Medulla oblongata (tissue), 1 donor: Measurements from ENCODE around the gene CNOT4.

Source experiments
- DNase-seq: peaks from one replicate; pipeline ENCODE4 v3.0.0-alpha.2; 2015; ENCODE audit errors: extremely low spot score

CNOT4 gene

GRCh38 chr7:135509839-135510591, at the start of gene CNOT4:
Gene CNOT4, minus strand, starts transcription at chr7:135510102. Its CDS starts 71,771 bp downstream, at chr7:135438331.
- DNase-seq: peak; percentile 98

- no peak for DNase-seq
Measured at GRCh38 chr7:135558881-135559280, 49.0 kb upstream of the CNOT4 start.

DNA sequence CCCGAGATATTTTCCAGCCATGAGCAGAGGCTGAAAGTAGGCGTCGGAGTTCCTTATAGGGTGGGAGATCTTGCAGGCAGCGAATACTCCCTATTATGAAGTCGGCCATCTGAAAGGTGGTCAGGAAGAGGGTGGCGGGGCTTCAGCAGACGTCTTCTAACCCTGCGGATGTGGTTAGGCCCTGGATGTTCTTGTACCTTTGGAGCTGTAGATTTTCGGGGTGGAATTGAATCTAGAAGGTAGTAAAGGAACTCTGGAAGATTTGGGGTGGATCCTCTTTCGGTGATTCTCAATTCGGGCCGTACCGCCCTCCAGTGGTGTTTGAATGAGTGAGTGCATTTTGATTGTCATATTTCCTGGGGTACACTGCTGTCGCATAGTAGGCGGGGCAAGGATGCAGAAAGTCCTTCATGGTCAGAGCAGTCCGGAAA, 48.5 kb upstream of the CNOT4 start:
- DNase-seq: peak; percentile 85

DNA sequence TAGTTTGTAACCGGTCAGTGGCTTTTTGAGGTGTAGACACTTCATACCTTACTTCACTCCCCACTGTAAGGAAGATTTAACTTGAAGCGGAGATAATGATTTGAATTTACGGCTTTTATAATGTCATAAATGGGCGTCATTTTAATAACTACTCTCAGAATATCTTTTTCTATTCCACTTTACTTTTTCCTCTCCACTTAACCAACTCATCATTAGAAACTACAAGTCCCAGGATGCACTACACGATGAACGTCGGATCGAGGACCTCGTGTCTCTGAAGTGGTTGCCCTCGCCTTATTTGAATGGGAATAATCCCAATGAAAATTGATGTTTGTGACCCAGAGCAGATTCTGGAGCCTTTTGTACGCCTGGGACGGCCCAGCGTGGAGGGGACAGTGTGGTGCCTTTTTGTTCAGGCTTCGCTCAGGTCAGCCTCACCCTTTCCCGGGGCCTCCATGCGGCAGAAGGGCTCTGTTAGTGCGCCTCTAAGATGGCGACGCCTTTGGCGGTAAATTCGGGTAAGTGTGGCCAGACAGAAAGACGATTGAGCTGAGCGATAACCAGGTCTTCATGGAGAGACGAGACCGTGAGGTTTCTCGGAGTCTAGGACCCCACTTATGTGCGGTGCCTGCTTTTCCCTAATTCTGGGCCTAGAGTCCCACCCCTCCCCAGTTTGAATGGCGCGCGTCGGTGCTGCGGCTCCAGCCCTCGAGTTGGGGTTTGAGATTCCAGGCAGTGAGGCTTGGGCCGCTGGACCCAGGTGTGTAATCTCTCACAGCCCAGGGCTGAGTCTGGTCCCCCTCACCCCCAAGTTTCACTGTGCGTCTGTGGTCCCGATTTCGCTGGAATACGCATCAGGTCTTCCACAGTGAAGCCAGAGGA, 47.8 kb upstream of the CNOT4 start, which contains the start of gene NUP205:
Gene NUP205, plus strand, starts transcription at position 463 of the 882 bp plus-strand sequence. Its CDS starts 28 bp downstream, at position 491.
- DNase-seq: peak; percentile 90

- no peak for DNase-seq
Measured at GRCh38 chr7:135553346-135553745, 43.4 kb upstream of the CNOT4 start.

- DNase-seq: no peak
Measured at GRCh38 chr7:135552148-135552547, 42.2 kb upstream of the CNOT4 start.

DNA sequence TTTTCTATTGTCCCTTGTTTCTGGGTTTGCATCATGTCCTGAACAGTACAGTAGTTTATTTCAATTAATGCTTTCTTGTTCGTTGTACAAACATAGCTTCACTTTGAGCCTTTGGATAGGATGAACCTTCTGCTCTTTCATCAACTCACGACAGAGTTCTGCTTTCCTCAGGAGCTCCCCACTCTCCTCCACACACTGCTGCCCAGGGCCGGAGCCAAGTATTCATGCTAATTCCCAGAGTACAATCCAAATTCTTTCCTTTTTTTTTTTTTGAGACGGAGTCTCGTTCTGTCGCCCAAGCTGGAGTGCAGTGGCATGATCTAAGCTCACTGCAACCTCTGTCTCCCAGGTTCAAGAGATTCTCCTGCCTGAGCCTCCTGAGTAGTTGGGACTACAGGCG, 40.3 kb upstream of the CNOT4 start:
- no peak for DNase-seq

GRCh38 chr7:135541029-135541428, 31.1 kb upstream of the CNOT4 start:
- no peak for DNase-seq

- DNase-seq: no peak
Measured at GRCh38 chr7:135539629-135540028, 29.7 kb upstream of the CNOT4 start.

DNA sequence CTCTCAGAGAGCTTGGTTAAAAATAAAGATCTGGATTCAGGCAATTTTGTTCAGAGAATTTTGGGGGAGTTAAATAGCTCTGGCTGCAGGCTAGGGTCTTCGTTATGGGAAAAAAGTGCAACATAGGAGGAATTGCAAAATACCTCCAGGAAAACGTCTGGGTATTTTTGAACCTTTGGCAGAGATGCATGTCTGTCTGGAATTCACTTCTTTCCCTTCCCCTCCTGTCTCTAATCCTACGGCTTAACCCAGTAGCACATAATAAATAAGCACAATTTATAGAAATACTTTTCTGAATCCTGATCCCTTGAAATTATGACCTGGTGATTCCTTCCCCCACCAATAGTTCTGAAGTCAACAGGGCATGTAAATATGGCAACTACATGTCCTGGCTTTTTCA, 28.5 kb upstream of the CNOT4 start:
- no peak for DNase-seq

- DNase-seq: peak; percentile 56
Measured at GRCh38 chr7:135537905-135538304, 28.0 kb upstream of the CNOT4 start.

DNA sequence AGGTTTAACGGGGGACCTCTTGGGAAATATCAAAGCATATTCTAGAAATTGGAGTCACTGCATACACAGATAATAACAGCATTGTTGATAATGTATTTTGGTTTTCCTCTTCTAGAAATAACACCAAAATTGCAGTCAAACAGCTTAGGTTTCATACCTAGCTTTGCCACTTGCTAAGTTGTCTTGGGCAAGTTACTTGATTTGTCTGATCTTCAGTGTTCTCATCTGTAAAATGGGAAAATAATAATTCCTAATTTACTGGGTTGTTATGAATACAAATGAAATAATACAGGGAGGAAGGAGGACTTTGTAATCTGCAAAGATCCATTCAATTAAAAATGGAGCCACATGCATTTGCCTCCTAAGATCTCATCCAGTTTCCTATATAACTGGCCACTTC, 27.6 kb upstream of the CNOT4 start:
- DNase-seq: no peak

GRCh38 chr7:135536150-135536549, 26.2 kb upstream of the CNOT4 start:
- DNase-seq: no peak

DNA sequence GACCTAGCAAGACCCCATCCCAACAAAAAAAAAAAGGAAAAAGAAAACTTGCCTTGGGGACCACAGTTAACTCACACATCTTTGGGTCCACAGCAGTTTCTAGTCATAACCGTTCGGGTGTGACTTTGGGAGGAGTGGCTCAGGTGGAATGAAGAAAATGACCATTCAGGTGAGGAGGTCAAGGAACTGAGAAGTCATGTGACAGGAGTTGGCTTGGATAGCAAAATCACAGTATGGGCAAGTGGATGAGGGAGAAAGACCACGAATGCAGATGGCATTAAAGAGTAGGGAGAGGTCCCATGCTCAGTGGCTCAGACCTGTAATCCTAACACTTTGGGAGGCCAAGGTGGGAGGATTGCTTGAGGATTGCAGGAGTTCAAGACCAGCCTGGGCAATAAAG, 17.1 kb upstream of the CNOT4 start:
- no peak for DNase-seq

DNA sequence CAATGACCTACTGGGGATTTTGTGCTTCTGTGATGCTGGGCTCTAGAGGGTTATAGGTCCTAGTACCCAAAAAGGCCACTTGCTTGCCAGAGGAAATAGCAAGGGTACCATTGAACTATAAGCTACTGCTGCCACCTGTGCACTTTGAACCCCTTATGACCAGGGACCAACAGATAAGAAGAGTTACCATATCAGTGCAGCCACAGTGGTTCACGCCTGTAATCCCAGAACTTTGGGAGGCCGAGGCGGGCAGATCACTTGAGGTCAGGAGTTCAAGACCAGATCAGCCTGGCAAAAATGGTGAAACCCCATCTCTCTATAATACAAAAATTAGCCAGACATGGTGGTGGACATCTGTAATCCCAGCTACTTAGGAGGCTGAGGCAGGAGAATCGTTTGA, 15.5 kb upstream of the CNOT4 start:
- DNase-seq: no peak

DNA sequence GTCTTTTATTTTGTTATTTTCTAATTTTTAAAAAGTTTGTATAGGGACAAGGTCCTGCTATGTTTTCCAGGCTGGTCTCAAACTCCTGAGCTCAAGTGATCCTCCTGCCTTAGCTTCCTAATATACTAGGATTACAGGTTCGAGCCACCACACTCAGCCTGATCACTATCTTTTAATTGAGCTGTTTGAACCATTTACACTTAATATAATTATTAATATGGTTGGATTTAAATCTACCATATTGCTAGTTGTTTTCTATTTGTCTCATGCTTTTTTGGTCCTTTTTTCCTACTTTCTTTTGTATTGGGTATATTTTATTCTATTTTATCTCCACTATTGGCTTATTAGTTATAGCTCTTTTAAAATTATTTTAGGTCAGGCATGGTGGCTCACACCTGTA, 13.2 kb upstream of the CNOT4 start:
- no peak for DNase-seq

- no peak for DNase-seq
Measured at GRCh38 chr7:135522509-135522908, 12.6 kb upstream of the CNOT4 start.

DNA sequence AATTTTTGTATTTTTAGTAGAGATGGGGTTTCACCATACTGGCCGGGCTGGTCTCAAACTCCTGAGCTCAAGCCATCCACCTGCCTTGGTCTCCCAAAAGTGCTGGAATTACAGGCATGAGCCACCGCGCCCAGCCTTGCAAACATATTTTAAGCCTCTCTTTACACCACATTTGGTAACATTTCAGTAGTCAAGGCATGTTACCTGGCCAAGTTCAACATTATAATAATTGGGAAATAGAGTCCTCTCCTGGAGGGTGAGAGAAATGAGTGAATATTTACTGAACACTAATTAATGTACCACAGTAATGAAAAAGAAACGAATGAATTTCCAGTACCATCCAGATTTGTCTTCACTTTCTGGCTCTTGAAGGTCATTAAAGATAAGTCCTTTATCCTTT, 10.0 kb upstream of the CNOT4 start:
- no peak for DNase-seq

DNA sequence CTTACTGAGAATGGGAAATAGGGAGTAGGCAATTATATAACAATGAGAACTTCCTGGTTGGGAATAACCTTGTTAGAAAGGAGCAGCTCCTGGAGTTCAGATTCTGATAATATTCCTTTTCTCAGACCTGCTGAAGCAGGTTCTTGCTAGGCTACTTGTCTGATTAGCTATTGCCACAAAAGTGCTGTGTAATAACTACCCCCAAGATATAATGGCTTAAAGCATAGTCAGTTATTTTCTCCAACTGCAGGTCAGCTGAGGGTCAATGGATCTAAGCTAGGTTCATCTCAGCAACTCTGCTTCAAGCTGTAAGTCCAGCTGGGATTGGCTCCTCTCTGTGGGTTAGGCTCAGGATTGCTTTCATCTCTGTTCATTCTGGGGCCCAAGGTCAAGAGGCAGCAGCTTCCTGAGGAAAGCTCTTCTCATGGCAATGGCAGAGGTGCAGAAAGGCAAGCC, 9.4 kb upstream of the CNOT4 start:
- DNase-seq: no peak

DNA sequence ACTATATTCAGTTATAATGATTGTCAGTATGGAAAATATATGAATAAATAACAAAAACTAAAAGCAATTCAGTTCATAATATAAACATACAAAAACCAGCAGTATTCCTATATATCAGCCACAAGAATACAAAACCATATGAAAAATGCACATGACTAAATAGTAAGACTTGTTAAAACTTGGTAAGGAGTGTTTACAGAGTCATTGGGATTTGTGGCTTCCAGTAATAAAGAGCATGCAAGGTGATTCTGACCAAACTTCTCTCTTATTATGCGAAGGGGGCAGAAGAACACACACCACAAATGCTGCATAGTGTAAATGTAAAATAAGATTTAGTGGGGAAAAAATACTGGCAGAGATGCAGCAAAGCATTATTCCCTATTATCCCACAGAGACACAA, 8.8 kb upstream of the CNOT4 start:
- DNase-seq: no peak

- DNase-seq: no peak
Measured at GRCh38 chr7:135517060-135517459, 7.2 kb upstream of the CNOT4 start.

- no peak for DNase-seq
Measured at GRCh38 chr7:135514856-135515255, 5.0 kb upstream of the CNOT4 start.
